A375 (cell line): ENCODE data around the gene MYH4. TPM values are rescaled to one million over a fixed set of nuclear protein-coding genes. Genes with fewer than 3 reads are reported as not detected.

Experiments
- total RNA-seq: library from RNA; depleted of rRNA; stranded (reverse); fragments of >200 nt; shearing (Covaris generic); gene quantifications from 2 replicates; pipeline ENCODE4 v1.2.3, GENCODE V29; 2014; rRNA removed

Gene MYH4
- under 0.01 TPM in 1 of 2 replicates, not detected in the other for total RNA-seq

DNA sequence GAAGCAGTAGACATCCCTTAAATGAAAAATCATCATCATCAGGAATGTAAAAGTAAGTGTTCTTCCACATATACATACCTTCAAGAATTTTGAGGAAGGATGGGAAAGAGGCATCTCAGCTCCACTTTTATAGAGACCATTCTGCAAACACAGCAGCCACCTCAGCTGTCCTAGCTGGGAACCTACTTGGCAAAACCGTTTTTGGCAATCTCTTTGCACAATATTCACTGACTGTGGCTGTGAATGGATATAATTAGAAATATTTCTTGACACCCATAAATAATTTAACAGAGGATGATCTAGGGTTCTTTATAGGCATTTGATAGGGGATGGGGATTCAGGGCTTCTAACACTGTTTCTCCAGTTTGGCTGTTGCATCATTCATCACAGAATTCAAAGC lies at the start of gene MYH4:
Gene MYH4, minus strand, starts transcription at position 101 of the 400 bp plus-strand sequence. CDS start 2,814 bp downstream, outside the sequence.

GRCh38 chr17:10518271-10519037 lies 49.1 kb upstream of the MYH4 start, which contains the start of gene MYH1:
Gene MYH1, minus strand, starts transcription at chr17:10518542. Its CDS starts 1,900 bp downstream, at chr17:10516642.

GRCh38 chr17:10421900-10422542 lies 47.3 kb downstream of the MYH4 start, which contains the start of gene MYH8:
Gene MYH8, minus strand, starts transcription at chr17:10421950. Its CDS starts 1,723 bp downstream, at chr17:10420227.

Other genes starting within 250 kb of the MYH4 start
- gene MYH13, start 96.6 kb downstream of the MYH4 start, total RNA-seq, result not detected in 2 replicates
- gene MYH8, start 47.6 kb downstream of the MYH4 start, total RNA-seq, result not detected in 2 replicates
- not detected in 2 replicates for gene MYH1, start 49.0 kb upstream of the MYH4 start, total RNA-seq
- not detected in 2 replicates for gene MYH2, start 80.1 kb upstream of the MYH4 start, total RNA-seq
- gene MYH3, start 187.8 kb upstream of the MYH4 start, total RNA-seq, result 0.98 and 1.4 TPM in 2 replicates
- gene SCO1, start 228.0 kb upstream of the MYH4 start, total RNA-seq, result 74.7 and 77.3 TPM in 2 replicates
- gene ADPRM, start 228.0 kb upstream of the MYH4 start, total RNA-seq, result 9.8 and 13.8 TPM in 2 replicates